WTC11 (cell line): Measurements from ENCODE around the gene ETS2.

Experiments used
- CBFB ChIP-seq: sonication (generic); formaldehyde crosslinking; IDR thresholded peaks from 2 replicates; pipeline ENCODE4 v1.8.1; 2022; ENCODE audit warnings: mild to moderate bottlenecking, low read depth, missing genetic modification reagents
- CREB1 ChIP-seq: sonication (generic); formaldehyde crosslinking; IDR thresholded peaks from 2 replicates; pipeline ENCODE4 v1.8.0; 2023; ENCODE audit warnings: mild to moderate bottlenecking, missing genetic modification reagents
- FOXJ3 ChIP-seq: sonication (generic); formaldehyde crosslinking; IDR thresholded peaks from 2 replicates; pipeline ENCODE4 v1.9.0; 2021; ENCODE audit warnings: missing genetic modification reagents, mild to moderate bottlenecking, borderline replicate concordance
- FOXK1 ChIP-seq: sonication (generic); formaldehyde crosslinking; IDR thresholded peaks from 2 replicates; pipeline ENCODE4 v1.8.0; 2022; ENCODE audit warnings: mild to moderate bottlenecking, moderate library complexity, missing genetic modification reagents
- JUN ChIP-seq: sonication (generic); formaldehyde crosslinking; IDR thresholded peaks from 2 replicates; pipeline ENCODE4 v1.8.0; 2023; ENCODE audit warnings: mild to moderate bottlenecking, missing genetic modification reagents
- NR2C2 ChIP-seq: sonication (generic); formaldehyde crosslinking; IDR thresholded peaks from 2 replicates; pipeline ENCODE4 v1.8.0; 2022; ENCODE audit warnings: mild to moderate bottlenecking, missing genetic modification reagents
- SP1 ChIP-seq: sonication (generic); formaldehyde crosslinking; conservative IDR thresholded peaks from 2 replicates; pipeline ENCODE4 v1.8.1; 2022; ENCODE audit warnings: missing genetic modification reagents
- TF ChIP-seq, protein P1 (sequence below): fragments of 200-600 bp; IDR thresholded peaks from 2 replicates; pipeline ENCODE4 v1.8.0; 2022; ENCODE audit warnings: antibody characterized with exemption
- TF ChIP-seq, protein P2 (sequence below): sonication (generic); formaldehyde crosslinking; conservative IDR thresholded peaks from 2 replicates; pipeline ENCODE4 v1.8.1; 2023; ENCODE audit warnings: mild to moderate bottlenecking, low read depth, missing genetic modification reagents, moderate library complexity
- TF ChIP-seq, protein P3 (sequence below): sonication (generic); formaldehyde crosslinking; conservative IDR thresholded peaks from 2 replicates; pipeline ENCODE4 v1.8.1; 2022; ENCODE audit warnings: mild to moderate bottlenecking, missing genetic modification reagents
- TF ChIP-seq, protein P4 (sequence below): sonication (generic); formaldehyde crosslinking; IDR thresholded peaks from 2 replicates; pipeline ENCODE4 v1.8.1; 2022; ENCODE audit warnings: mild to moderate bottlenecking, missing genetic modification reagents, moderate library complexity, borderline replicate concordance

DNA sequence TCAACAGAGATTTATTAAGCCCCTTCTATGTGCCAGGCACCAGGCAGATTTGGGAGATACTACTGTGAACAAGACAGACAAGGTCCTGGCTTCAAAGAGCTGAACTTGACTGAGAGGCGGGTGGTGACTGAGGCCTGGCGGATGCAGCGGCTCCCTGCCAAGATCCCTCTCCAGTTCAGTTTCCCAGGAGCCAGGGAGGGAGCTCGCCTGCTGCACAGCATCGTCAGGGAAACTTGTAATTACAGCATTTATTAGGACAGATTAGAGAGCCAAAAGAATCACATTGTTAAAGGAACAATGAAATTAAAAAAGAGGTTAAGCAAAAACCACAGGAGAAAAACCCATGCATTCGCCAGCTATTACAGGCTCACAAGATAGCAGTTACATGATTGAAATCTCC is 55.3 kb downstream of the ETS2 start:
- no peak for TF ChIP-seq CBFB (CRISPR knock-in tag)
- TF ChIP-seq, protein P1, sequence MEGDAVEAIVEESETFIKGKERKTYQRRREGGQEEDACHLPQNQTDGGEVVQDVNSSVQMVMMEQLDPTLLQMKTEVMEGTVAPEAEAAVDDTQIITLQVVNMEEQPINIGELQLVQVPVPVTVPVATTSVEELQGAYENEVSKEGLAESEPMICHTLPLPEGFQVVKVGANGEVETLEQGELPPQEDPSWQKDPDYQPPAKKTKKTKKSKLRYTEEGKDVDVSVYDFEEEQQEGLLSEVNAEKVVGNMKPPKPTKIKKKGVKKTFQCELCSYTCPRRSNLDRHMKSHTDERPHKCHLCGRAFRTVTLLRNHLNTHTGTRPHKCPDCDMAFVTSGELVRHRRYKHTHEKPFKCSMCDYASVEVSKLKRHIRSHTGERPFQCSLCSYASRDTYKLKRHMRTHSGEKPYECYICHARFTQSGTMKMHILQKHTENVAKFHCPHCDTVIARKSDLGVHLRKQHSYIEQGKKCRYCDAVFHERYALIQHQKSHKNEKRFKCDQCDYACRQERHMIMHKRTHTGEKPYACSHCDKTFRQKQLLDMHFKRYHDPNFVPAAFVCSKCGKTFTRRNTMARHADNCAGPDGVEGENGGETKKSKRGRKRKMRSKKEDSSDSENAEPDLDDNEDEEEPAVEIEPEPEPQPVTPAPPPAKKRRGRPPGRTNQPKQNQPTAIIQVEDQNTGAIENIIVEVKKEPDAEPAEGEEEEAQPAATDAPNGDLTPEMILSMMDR = no peak
- TF ChIP-seq, protein P2, sequence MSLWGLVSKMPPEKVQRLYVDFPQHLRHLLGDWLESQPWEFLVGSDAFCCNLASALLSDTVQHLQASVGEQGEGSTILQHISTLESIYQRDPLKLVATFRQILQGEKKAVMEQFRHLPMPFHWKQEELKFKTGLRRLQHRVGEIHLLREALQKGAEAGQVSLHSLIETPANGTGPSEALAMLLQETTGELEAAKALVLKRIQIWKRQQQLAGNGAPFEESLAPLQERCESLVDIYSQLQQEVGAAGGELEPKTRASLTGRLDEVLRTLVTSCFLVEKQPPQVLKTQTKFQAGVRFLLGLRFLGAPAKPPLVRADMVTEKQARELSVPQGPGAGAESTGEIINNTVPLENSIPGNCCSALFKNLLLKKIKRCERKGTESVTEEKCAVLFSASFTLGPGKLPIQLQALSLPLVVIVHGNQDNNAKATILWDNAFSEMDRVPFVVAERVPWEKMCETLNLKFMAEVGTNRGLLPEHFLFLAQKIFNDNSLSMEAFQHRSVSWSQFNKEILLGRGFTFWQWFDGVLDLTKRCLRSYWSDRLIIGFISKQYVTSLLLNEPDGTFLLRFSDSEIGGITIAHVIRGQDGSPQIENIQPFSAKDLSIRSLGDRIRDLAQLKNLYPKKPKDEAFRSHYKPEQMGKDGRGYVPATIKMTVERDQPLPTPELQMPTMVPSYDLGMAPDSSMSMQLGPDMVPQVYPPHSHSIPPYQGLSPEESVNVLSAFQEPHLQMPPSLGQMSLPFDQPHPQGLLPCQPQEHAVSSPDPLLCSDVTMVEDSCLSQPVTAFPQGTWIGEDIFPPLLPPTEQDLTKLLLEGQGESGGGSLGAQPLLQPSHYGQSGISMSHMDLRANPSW (CRISPR knock-in tag) = no peak
- TF ChIP-seq, protein P3, sequence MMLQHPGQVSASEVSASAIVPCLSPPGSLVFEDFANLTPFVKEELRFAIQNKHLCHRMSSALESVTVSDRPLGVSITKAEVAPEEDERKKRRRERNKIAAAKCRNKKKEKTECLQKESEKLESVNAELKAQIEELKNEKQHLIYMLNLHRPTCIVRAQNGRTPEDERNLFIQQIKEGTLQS = no peak
- no peak for TF ChIP-seq SP1
- no peak for TF ChIP-seq FOXK1
- TF ChIP-seq, protein P4, sequence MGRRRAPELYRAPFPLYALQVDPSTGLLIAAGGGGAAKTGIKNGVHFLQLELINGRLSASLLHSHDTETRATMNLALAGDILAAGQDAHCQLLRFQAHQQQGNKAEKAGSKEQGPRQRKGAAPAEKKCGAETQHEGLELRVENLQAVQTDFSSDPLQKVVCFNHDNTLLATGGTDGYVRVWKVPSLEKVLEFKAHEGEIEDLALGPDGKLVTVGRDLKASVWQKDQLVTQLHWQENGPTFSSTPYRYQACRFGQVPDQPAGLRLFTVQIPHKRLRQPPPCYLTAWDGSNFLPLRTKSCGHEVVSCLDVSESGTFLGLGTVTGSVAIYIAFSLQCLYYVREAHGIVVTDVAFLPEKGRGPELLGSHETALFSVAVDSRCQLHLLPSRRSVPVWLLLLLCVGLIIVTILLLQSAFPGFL (CRISPR knock-in tag) = no peak
- no peak for TF ChIP-seq NR2C2 (CRISPR knock-in tag)
- no peak for TF ChIP-seq JUN (CRISPR knock-in tag)
- no peak for TF ChIP-seq FOXJ3 (CRISPR knock-in tag)
- TF ChIP-seq CREB1 = no peak
